Measurements from ENCODE around the gene HAS3.
"Not testable (repeated sequence)": the region's sequence is repeated elsewhere in the genome, so short reads cannot be mapped to it uniquely, and the experiment has no call there.

The HAS3 gene

GRCh38 chr16:69116256-69116875 is 10.9 kb downstream of the HAS3 start:
- no peak overlapping the region for H3K4me3 ChIP-seq (ENCODE audit: low read depth, low read length)
- DNase-seq (ENCODE audit: low read depth) = no peak
- TF ChIP-seq, protein P1, sequence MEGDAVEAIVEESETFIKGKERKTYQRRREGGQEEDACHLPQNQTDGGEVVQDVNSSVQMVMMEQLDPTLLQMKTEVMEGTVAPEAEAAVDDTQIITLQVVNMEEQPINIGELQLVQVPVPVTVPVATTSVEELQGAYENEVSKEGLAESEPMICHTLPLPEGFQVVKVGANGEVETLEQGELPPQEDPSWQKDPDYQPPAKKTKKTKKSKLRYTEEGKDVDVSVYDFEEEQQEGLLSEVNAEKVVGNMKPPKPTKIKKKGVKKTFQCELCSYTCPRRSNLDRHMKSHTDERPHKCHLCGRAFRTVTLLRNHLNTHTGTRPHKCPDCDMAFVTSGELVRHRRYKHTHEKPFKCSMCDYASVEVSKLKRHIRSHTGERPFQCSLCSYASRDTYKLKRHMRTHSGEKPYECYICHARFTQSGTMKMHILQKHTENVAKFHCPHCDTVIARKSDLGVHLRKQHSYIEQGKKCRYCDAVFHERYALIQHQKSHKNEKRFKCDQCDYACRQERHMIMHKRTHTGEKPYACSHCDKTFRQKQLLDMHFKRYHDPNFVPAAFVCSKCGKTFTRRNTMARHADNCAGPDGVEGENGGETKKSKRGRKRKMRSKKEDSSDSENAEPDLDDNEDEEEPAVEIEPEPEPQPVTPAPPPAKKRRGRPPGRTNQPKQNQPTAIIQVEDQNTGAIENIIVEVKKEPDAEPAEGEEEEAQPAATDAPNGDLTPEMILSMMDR (conservative IDR thresholded peaks at IDR 0.05; ENCODE audit: low read depth, low read length) = no peak

DNA sequence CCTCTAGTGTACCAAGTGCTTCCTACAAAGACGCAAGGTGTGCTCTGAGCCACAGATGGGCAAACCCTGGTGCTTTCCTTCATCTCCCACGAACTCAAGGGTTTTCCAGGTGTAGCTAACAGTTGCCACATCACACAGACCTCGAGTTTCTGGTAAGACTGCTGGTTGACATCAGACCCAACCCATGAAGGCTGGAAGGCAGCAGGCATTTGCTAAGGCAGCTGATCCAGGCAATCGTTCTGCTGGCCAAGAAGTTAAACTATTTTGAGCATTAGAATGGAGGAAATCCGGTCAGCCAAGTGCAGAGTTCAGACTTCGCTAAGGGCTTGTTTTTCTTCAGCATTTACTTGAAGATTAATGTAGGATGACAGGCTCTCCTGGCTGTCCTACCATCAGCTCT is 11.5 kb downstream of the HAS3 start:
- DNase-seq (ENCODE audit: low read depth) = no peak
- H3K4me3 ChIP-seq (ENCODE audit: low read depth, low read length) = no peak overlapping the region
- TF ChIP-seq, protein P1 (conservative IDR thresholded peaks at IDR 0.05; ENCODE audit: low read depth, low read length) = no peak

DNA sequence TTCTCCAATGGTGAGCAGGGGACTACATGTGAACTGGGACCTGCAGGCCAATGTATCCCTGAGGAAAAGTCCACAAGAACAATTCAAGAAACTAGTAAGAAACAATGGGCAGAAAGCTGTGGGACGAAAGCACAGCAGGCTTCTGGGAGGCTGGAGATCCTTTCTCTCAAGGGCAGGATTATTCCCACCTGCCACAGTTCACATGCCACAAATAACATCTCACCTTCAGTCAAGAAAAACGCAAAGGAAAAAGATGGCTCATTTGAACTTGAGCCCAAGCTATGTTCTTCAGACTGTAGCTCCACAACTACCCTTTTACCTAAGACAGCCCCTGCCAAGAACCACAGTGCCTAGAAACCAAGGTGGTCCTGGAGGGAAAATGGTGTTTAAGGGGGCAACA is 13.0 kb downstream of the HAS3 start:
- TF ChIP-seq, protein P1 (conservative IDR thresholded peaks at IDR 0.05; ENCODE audit: low read depth, low read length) = no peak
- DNase-seq (ENCODE audit: low read depth) = no peak
- no peak overlapping the region for H3K4me3 ChIP-seq (ENCODE audit: low read depth, low read length)

GRCh38 chr16:69118994-69119393 is 13.5 kb downstream of the HAS3 start:
- TF ChIP-seq, protein P1 (conservative IDR thresholded peaks at IDR 0.05; ENCODE audit: low read depth, low read length) = no peak
- DNase-seq (ENCODE audit: low read depth) = no peak
- no peak overlapping the region for H3K4me3 ChIP-seq (ENCODE audit: low read depth, low read length)

DNA sequence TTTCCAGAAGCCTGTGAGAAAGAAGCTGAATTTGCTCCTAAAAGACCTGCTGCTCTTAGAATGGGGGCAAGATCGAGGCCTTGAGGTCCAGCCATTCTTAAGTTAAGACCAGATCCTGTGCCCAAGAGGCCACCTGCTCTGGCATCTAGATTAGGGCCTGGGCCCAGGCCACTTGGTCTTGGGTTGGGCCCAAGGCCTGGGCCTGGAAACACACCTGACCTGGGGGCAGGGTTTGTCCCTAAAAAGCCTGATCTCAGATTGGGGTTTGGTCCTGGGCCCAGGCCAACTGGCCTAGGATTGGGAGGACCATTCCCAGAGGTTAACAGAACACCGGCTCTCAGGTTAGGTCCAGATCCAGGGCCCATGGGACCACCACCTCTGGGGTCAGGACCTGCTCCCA is 14.1 kb downstream of the HAS3 start:
- TF ChIP-seq, protein P1 (conservative IDR thresholded peaks at IDR 0.05; ENCODE audit: low read depth, low read length) = no peak
- H3K4me3 ChIP-seq (ENCODE audit: low read depth, low read length) = no peak overlapping the region
- DNase-seq (ENCODE audit: low read depth) = no peak

DNA sequence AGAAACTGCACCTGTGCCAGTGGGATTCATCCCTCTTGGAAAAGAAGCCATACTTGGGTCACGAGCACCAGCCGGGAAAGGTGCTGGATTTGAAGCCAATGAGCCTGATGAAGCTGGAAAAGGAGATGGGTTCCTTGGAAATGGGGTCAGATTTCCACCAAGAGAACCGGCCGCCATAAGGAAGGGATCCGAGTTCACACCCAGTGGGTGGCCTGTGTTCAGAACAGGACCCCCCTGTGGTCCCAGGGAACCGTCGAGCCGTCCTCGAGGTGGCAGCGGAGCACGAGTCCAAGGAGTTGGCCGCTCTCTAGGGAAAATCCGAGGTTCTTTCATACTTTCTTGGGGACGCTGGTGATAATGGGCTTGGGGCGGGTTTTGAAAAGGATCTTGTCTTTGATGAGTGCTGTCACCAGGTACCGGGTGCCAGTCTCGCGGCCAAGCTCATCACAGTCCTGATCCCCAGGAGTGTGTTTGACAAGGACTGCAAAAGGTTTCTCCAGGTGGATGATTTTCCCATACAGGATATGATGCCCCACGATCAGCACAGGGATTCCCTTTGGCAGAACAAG is 14.7 kb downstream of the HAS3 start:
- no peak for DNase-seq (ENCODE audit: low read depth)
- TF ChIP-seq, protein P1 (conservative IDR thresholded peaks at IDR 0.05; ENCODE audit: low read depth, low read length) = no peak
- H3K4me3 ChIP-seq (ENCODE audit: low read depth, low read length) = no peak overlapping the region

DNA sequence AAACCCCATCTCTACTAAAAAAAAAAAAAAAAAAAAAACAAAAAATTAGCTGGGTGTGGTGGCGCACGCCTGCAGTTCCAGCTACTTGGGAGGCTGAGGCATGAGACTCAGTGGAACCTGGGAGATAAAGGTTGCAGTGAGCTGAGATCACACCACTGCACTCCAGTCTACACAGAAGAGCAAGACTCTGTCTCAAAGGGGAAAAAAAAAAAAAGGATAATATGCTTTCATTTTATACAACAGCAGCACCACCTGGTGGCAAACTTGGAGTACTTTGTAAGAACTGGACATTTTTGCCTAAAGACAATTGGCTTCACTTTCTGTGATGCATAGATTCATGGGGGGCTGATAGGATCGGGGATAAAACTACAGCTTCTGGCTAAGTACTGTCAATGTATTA is 18.5 kb downstream of the HAS3 start:
- H3K4me3 ChIP-seq (ENCODE audit: low read depth, low read length) = no peak overlapping the region
- TF ChIP-seq, protein P1 (conservative IDR thresholded peaks at IDR 0.05; ENCODE audit: low read depth, low read length) = peak; percentile 70
- DNase-seq (ENCODE audit: low read depth) = peak; percentile 86

DNA sequence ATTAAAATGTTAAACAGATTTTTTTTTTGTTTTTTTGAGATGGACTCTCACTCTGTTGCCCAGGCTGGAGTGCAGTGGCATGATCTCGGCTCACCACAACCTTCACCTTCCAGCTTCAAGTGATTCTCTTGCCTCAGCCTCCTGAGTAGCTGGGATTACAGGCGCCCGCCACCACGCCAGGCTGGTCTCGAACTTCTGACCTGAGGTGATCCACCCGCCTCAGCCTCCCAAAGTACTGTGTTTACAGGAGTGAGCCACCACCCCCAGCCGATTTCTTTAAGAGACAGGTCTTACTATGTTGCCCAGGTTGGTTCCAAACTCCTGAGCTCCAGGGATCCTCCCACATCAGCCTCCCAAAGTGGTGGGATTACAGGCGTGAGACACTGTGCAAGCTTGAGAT is 19.0 kb downstream of the HAS3 start:
- H3K4me3 ChIP-seq (ENCODE audit: low read depth, low read length); DNase-seq (ENCODE audit: low read depth): not testable (repeated sequence)

DNA sequence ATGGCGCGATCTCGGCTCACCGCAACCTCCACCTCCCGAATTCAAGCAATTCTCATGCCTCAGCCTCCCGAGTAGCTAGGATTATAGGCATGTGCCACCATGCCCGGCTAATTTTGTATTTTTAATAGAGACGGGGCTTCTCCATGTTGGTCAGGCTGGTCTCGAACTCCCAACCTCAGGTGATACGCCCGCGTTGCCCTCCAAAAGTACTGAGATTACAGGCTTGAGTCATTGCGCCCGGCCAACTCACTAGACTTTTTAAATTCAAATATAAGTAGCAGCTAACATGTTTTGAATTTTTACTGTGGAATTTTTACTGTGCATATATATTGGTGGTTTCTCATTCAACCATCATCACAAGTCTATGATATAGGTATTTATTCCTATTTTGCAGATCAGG is 19.5 kb downstream of the HAS3 start:
- not testable (repeated sequence) for H3K4me3 ChIP-seq (ENCODE audit: low read depth, low read length); DNase-seq (ENCODE audit: low read depth)

Data from choroid plexus epithelial cell (primary cell).